ENCODE data around the gene PRDX5. TPM values are rescaled to one million over a fixed set of nuclear protein-coding genes. Genes with fewer than 3 reads are reported as not detected.

Gene PRDX5
- total RNA-seq, 1 donor from 2014 or later, result 229 TPM

GRCh38 chr11:64349025-64349387 lies 31.1 kb downstream of the PRDX5 start:
- Histone ChIP-seq H3K36me3 (no peaks in the 10 kb centered on the region), H3K9me3 (no peaks in the 10 kb centered on the region), H3K4me1 (peaks cover 8% of the 10 kb centered on the region), H3K4me3 (no peak overlapping the region), H3K27me3 (no peaks in the 10 kb centered on the region), H3K27ac (no peak overlapping the region)
- DNase-seq (ENCODE audit: extremely low spot score in 2 of 2), result no peak
- intact Hi-C loops (cut with DNase I), result no loop called here
- TF ChIP-seq POLR2A (IDR thresholded peaks at IDR 0.05) (no peak), POLR2AphosphoS5 (IDR thresholded peaks at IDR 0.05; ENCODE audit: insufficient read depth in 1 of 2, low read depth in 1 of 2) (no peak), CTCF (IDR thresholded peaks at IDR 0.05) (no peak)

DNA sequence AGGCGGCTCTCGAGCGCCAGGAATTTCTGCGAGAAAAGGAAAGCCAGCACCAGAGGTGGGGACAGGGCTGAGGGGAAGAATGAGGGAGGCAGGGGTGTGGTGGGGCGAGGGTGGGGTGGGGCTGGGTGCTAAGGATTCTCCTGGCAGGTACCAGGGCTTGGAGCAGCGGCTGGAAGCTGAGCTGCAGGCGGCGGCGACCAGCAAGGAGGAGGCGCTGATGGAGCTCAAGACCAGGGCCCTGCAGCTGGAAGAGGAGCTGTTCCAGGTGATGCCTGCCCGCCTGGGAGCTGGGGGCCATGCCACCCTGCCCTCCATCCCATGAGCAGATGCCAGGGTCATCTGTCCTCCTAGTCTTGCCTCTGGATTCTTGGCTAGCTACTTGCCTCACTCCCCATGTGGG lies 31.5 kb downstream of the PRDX5 start:
- Histone ChIP-seq H3K9me3 (no peaks in the 10 kb centered on the region), H3K4me1 (peaks cover 8% of the 10 kb centered on the region), H3K4me3 (no peak overlapping the region), H3K36me3 (no peaks in the 10 kb centered on the region), H3K27me3 (no peaks in the 10 kb centered on the region), H3K27ac (no peak overlapping the region)
- intact Hi-C loops (cut with DNase I), result no loop called here
- no peak for DNase-seq (ENCODE audit: extremely low spot score in 2 of 2)
- TF ChIP-seq POLR2A (IDR thresholded peaks at IDR 0.05) (no peak), CTCF (IDR thresholded peaks at IDR 0.05) (no peak), POLR2AphosphoS5 (IDR thresholded peaks at IDR 0.05; ENCODE audit: insufficient read depth in 1 of 2, low read depth in 1 of 2) (no peak)

DNA sequence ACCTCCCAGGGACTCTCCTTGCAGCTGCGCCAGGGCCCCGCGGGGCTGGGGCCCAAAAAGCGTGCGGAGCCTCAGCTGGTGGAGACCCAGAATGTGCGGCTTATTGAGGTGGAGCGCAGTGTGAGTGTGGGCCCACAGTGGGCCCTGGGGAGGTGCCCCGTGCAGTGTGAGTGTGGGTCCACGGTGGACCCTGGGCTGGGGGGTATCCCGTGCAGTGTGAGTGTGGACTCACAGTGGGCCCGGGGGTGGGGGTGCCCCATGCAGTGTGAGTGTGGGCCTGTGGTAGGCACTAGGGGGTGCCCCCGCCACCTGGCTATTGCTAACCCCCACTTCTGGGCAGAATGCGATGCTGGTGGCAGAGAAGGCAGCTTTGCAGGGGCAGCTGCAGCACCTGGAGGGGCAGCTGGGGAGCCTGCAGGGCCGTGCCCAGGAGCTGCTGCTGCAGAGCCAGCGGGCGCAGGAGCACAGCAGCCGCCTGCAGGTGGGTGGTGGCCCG lies 33.3 kb downstream of the PRDX5 start:
- intact Hi-C loops (cut with DNase I), result loop anchor here (5.0 kb wide), 1 partner anchor 34 kb away; the partner anchor contains the start of genes PRDX5 and TRMT112

DNA sequence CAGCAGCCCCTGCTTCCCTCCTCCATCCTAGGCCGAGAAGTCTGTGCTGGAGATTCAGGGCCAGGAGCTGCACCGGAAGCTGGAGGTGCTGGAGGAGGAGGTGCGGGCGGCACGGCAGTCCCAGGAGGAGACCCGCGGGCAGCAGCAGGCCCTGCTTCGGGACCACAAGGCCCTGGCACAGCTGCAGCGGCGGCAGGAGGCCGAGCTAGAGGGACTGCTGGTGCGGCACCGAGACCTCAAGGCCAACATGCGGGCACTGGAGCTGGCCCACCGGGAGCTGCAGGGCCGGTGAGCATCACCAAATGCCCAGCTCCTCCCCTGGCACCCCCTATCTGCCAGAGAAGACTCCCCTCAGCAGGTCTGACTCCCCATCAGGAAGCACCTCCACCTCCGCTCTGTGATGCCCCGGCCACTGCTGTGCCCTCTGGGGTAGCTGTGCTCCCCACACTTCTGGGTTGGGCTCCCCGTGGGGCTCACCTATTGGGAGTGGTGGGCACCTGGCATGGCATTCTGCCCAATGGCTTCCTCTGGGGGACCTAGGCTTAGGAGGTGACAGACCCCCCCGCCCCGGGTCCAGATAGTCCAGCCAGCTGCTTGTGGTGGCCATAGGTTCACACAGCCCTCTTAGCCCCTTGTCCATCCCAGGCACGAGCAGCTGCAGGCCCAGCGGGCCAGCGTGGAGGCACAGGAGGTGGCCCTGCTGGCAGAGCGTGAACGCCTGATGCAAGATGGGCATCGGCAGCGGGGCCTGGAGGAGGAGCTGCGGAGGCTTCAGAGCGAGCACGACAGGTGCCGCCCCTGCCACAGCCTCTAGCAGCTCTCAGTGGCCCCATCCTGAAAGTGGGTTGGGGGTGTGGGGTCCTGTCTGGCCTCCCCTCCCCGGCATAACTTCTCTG lies 34.4 kb downstream of the PRDX5 start:
- H3K36me3 ChIP-seq, result no peaks in the 10 kb centered on the region
- peaks cover 21% of the 10 kb centered on the region for H3K4me1 ChIP-seq
- no peaks in the 10 kb centered on the region for H3K27me3 ChIP-seq
- H3K4me3 ChIP-seq, result no peak overlapping the region
- intact Hi-C loops (cut with DNase I), result loop anchor here (5.0 kb wide), 1 partner anchor 35 kb away; the partner anchor contains the start of genes PRDX5 and TRMT112
- DNase-seq (ENCODE audit: extremely low spot score in 2 of 2), result no peak
- H3K9me3 ChIP-seq, result no peaks in the 10 kb centered on the region
- no peak overlapping the region for H3K27ac ChIP-seq
- TF ChIP-seq POLR2AphosphoS5 (IDR thresholded peaks at IDR 0.05; ENCODE audit: insufficient read depth in 1 of 2, low read depth in 1 of 2) (no peak), CTCF (IDR thresholded peaks at IDR 0.05) (no peak), POLR2A (IDR thresholded peaks at IDR 0.05) (no peak)

More for the DNA sequence above, 33.3 kb downstream of the PRDX5 start:
- H3K9me3 ChIP-seq, result no peaks in the 10 kb centered on the region
- no peaks in the 10 kb centered on the region for H3K27me3 ChIP-seq
- H3K4me3 ChIP-seq, result no peak overlapping the region
- DNase-seq (ENCODE audit: extremely low spot score in 2 of 2), result no peak
- no peak overlapping the region for H3K27ac ChIP-seq
- no peaks in the 10 kb centered on the region for H3K36me3 ChIP-seq
- no peak for TF ChIP-seq POLR2A (IDR thresholded peaks at IDR 0.05)
- TF ChIP-seq CTCF (IDR thresholded peaks at IDR 0.05), result no peak
- TF ChIP-seq POLR2AphosphoS5 (IDR thresholded peaks at IDR 0.05; ENCODE audit: insufficient read depth in 1 of 2, low read depth in 1 of 2), result no peak
- H3K4me1 ChIP-seq, result peaks cover 19% of the 10 kb centered on the region
